Measurements from ENCODE around the gene ZFAND6.
A peak's percentile ranks its signal among the peaks of the same experiment; 100 is the strongest.
"Not testable (repeated sequence)": the region's sequence is repeated elsewhere in the genome, so short reads cannot be mapped to it uniquely, and the experiment has no call there.

Gene ZFAND6

DNA sequence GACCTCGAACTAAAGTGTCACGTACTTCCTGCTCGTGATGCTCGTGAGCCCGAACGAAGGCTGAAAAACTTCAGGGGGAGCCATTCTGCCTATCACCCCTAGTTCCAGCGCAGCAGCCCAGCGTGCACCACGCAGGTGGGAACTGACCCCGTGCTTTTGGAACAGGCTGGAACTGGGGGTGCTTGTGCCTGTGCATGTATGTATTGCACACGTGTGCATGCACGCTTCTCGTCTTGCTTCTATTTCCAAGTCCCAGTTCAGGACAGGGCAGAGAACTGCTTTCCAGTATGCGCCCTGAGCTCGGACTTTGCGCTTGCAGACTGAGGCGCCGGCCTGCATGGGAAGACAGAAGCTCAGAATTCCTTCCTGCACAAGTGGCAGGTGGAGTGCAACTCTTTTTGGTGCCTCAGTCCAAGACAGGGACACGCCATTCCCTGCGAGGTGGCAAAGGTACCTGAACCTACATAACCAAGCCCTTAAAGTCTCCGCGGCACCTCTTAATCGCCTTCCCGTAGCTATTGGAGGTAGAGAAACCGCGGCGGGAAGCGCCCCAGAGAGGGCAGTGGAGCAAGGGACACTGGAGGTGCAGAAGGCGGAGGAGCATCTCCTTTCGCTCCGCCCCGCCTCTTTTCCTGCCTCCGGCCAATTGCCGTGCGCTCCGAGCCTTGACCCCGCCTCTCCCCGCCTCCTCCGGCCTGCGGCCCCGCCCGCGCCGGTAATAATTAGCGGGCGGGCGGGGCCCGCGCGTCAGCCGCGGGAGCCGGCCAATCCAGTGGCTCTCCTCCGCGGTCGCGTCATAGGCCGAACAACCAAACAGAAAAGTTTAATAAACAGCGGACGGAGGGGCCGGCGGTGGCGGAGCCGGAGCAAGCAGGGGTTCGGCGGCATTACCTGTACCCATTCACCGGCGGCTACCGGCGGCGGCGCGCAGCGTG, at the start of gene ZFAND6:
Gene ZFAND6 (plus strand): TSS at position 826 of the 935 bp plus-strand sequence. CDS start 60,669 bp downstream, outside the sequence.
- DNase-seq: peak; percentile 93

DNA sequence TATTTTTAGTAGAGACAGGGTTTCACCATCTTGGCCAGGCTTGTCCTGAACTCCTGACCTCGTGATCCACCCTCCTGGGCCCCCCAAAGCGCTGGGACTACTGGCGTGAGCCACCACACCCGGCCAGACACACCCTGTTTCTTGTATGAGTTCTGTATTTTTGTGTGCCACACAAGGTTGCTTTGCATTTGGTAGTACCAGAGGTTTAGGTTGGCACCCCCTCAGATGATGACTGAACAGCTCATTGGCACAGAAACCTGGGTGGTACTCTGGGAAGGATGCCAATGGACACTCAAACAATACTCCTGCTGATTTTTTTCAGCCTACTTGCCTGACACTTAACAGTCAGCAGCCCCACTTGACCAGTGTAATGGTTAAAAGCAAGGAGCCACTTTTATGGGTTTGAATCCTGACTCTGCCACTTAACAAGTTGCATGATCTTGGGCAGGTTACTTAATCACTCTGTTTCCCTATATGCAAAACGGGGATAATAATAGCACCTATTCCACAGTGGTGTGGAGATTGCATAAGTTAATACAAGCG, 49.3 kb upstream of the ZFAND6 start:
- peak; percentile 39 for DNase-seq

DNA sequence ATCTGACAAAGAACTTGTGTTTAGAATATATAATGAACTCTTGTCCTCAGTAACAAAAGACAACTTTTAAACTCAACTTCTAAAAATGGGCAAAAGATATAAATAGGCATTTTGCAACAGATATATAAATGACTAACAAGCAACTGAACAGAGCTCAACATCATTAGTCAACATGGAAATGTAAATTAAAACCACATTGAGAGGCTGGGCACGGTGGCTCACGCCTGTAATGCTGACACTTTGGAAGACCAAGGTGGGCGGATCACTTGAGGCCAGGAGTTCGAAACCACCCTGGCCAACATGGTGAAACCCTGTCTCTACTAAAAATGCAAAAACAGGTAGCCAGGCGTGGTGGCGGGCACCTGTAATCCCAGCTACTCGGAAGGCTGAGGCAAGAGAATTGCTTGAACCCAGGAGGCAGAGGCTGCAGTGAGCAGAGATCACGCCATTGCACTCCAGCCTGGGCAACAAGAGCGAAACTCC, 48.4 kb upstream of the ZFAND6 start:
- DNase-seq: not testable (repeated sequence)

GRCh38 chr15:80011596-80011995, 47.9 kb upstream of the ZFAND6 start:
- DNase-seq: no peak

- DNase-seq: no peak
Observed at GRCh38 chr15:80012060-80012726, 47.3 kb upstream of the ZFAND6 start.

GRCh38 chr15:80014186-80014585, 45.3 kb upstream of the ZFAND6 start:
- DNase-seq: not testable (repeated sequence)

- DNase-seq: no peak
Observed at GRCh38 chr15:80015156-80015555, 44.3 kb upstream of the ZFAND6 start.

- not testable (repeated sequence) for DNase-seq
Observed at GRCh38 chr15:80016506-80016905, 43.0 kb upstream of the ZFAND6 start.

- DNase-seq: not testable (repeated sequence)
Observed at GRCh38 chr15:80017139-80017538, 42.3 kb upstream of the ZFAND6 start.

DNA sequence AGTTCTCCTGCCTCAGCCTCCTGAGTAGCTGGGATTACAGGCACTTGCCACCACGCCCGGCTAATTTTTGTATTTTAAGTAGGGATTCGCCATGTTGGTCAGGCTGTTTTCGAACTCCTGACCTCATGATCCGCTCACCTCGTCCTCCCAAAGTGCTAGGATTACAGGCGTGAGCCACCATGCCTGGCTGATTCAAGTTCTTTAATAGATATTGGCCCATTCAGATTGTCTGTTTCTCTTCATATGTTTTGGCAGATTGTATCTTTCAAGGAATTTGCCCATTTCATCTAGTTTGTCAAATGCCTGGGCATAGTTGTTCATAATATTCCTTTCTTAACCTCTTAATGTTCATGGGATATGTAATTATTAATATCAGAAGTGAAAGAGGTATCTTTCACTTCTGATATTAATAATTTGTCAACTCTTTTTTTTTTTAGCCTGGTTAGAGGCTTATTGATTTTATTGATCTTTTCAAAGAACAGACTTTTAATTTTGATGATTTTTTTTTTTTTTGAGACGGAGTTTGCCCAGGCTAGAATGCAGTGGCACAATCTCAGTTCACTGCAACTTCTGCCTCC, 40.2 kb upstream of the ZFAND6 start:
- no peak for DNase-seq

GRCh38 chr15:80020149-80020548, 39.3 kb upstream of the ZFAND6 start:
- not testable (repeated sequence) for DNase-seq

GRCh38 chr15:80020731-80021130, 38.7 kb upstream of the ZFAND6 start:
- no peak for DNase-seq

GRCh38 chr15:80026310-80026709, 33.2 kb upstream of the ZFAND6 start:
- DNase-seq: no peak

- DNase-seq: no peak
Observed at GRCh38 chr15:80026754-80027153, 32.7 kb upstream of the ZFAND6 start.

- no peak for DNase-seq
Observed at GRCh38 chr15:80028937-80029336, 30.5 kb upstream of the ZFAND6 start.

- peak; percentile 74 for DNase-seq
Observed at GRCh38 chr15:80031841-80032240, 27.6 kb upstream of the ZFAND6 start.

DNA sequence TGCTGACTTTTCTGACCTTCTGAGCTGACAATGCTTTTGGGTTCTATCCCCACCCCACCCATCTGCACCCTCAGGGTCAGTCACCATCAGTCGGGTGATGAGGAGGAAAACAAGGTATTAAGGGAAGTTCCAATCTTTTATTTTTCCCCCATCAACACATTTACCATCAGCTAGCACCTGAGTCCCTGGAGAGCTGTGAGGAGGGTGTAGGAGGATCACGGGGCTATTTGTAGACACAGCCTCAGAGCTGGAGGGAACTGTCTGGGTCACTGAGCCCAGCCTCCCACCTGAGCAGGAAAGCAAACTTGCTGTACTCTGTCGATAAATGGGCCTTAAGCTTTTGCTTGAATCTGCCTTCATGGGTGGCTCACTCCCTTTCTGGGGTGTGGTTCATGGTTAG, 24.8 kb upstream of the ZFAND6 start:
- DNase-seq: no peak

DNA sequence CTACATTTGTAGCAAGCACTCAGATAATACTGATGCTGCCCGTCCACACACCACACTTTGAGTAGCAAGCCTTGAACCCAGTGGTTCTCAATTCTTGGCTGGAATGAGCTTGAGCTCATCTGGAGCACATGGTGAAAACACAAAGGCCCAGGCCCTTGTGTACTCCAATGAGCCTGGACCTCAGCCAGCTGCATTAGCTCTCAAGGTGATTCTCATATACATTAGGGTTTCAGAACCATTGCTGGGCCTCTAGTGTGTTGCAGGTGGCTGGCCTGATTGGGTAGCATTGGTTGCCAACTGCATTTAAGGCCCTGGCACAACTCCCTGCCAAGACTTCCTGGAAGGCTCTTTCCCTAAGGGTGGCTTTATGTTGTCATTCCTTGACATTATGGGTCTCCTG, 23.4 kb upstream of the ZFAND6 start:
- peak; percentile 37 for DNase-seq

DNA sequence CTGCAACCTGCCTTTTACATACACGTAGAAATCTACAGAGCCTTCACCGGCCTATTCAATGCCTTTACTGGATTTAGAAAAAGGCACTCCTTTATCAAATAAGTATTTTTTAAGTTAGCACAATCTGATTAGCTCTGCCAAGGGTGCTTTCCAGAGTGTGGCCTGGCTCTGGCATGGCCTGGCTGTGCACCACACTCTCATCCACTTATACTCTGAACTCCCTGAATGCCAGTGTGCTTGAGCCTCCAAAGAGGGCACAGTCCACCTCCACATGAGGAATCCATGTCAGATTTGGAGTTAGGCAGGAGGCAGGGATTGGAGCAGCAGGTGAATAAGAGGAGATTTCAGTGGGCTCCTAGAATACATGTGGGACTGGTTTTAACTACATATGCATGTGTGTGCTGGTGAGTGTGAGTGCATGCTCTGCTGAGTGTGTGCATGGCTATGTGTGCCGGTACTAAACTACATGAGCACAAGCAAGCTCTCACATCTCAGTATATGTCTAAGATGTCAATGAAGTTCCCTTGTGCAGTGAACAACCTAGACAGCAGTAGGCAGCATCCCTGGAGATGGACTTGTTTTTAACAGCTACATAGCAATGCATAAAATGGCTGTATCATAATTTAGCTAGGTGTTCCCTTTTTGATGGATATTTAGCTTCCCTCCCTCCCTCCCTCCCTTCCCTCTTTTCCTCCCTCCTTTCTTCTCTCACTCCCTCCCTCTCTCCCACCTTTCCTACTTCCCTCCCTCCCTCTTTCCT, 17.8 kb upstream of the ZFAND6 start:
- DNase-seq: no peak

DNA sequence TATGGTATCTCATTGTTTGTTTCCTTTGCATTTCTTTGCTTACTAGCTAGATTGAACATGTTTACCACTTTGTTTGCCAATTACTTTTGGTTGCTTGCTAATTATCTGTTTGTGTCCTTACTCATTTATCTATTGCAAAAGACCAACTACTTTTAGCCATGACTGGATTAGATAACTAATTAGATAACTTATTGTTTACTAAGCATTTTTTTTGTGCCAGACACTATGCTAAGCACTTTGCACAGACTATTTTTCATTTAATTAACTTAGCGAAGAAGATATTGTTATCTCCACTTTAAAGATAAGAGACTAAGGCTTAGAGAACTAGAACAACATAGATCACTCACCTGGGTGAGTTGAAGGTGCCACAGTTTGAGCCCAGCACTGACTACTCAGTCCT, 16.9 kb upstream of the ZFAND6 start:
- no peak for DNase-seq

- DNase-seq: not testable (repeated sequence)
Observed at GRCh38 chr15:80045219-80045618, 14.3 kb upstream of the ZFAND6 start.

DNA sequence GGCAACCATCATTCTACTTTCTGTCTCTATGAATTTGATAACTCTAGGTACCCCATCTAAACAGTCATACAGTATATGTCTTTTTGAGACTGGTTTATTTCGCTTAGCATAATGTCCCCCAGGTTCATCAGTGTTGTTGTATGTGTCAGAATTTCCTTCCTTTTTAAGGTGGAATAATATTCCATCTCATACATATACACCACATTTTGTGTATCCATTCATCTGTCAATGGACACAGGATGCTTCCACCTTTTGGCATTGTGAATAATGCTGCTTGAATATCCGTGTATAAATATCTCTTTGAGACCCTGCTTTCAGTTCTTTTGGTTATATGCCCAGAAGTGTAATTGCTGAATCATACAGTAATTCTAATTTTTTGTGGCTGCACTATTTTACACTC, 10.4 kb upstream of the ZFAND6 start:
- DNase-seq: no peak

Measured in NCI-H345 (cell line).